MCF 10A (cell line): ENCODE data around the gene TM7SF2. TPM values are rescaled to one million over a fixed set of nuclear protein-coding genes. Genes with fewer than 3 reads are reported as not detected.
"Not testable (repeated sequence)": the region's sequence is repeated elsewhere in the genome, so short reads cannot be mapped to it uniquely, and the experiment has no call there.

ENCODE experiments used
- BruUV-seq: library from RNA; stranded (reverse); fragments of 400-500 nt; replicated peaks from 2 replicates; lab custom pipeline; 2021; lab: Mats Ljungman, UMichigan
- CTCF ChIA-PET: fragments of 300-600 bp; sonication (Branson Sonifier 250); formaldehyde crosslinking; extraction: SDS; loops from one replicate; lab custom pipeline; 2021; ENCODE audit warnings: antibody characterized with exemption, inconsistent platforms; lab: Yijun Ruan, JAX
- POLR2A ChIA-PET: fragments of 300-600, 350-650 bp; sonication (Branson Sonifier 250); formaldehyde crosslinking; extraction: SDS; loops from one replicate; lab custom pipeline; 2020; ENCODE audit warnings: antibody characterized with exemption, inconsistent platforms; lab: Yijun Ruan, JAX
- DNase-seq: peaks from one replicate; pipeline ENCODE4 v3.0.0-alpha.2; 2018; ENCODE audit not compliant: unreplicated experiment
- H3K27ac Mint-ChIP-seq: one replicate; pipeline ENCODE4 v1.8.0; 2022; ENCODE audit warnings: mild to moderate bottlenecking, low read depth, mixed read lengths; ENCODE audit not compliant: unreplicated experiment
- H3K27me3 Mint-ChIP-seq: one replicate; pipeline ENCODE4 v1.8.0; 2022; ENCODE audit warnings: mixed read lengths; ENCODE audit not compliant: insufficient read depth, unreplicated experiment
- H3K36me3 Mint-ChIP-seq: one replicate; pipeline ENCODE4 v1.8.0; 2022; ENCODE audit warnings: mild to moderate bottlenecking, moderate library complexity, mixed read lengths; ENCODE audit not compliant: insufficient read depth, unreplicated experiment
- H3K4me1 Mint-ChIP-seq: one replicate; pipeline ENCODE4 v1.8.0; 2022; ENCODE audit warnings: mixed read lengths; ENCODE audit not compliant: insufficient read depth, unreplicated experiment
- H3K4me3 Mint-ChIP-seq: one replicate; pipeline ENCODE4 v1.8.0; 2022; ENCODE audit warnings: mild to moderate bottlenecking, moderate library complexity, mixed read lengths; ENCODE audit not compliant: unreplicated experiment
- H3K9me3 Mint-ChIP-seq: one replicate; pipeline ENCODE4 v1.8.0; 2022; ENCODE audit warnings: mixed read lengths; ENCODE audit not compliant: unreplicated experiment
- intact Hi-C: fragments of 100-400 bp; cut with micrococcal nuclease; formaldehyde crosslinking; loops from 2 replicates; pipeline ENCODE4 v1.14.1; 2022
- total RNA-seq: library from RNA; stranded (reverse); gene quantifications from 2 replicates; pipeline ENCODE4 v1.2.3, GENCODE V29; 2022
- TF ChIP-seq, protein P1 (sequence below): fragments of 200-600 bp; IDR thresholded peaks from one replicate; pipeline ENCODE4 v1.8.0; 2022; ENCODE audit warnings: antibody characterized with exemption, mild to moderate bottlenecking; ENCODE audit not compliant: unreplicated experiment

Gene TM7SF2
- total RNA-seq, 1 experiment from 2014 or later = 14.0 TPM

DNA sequence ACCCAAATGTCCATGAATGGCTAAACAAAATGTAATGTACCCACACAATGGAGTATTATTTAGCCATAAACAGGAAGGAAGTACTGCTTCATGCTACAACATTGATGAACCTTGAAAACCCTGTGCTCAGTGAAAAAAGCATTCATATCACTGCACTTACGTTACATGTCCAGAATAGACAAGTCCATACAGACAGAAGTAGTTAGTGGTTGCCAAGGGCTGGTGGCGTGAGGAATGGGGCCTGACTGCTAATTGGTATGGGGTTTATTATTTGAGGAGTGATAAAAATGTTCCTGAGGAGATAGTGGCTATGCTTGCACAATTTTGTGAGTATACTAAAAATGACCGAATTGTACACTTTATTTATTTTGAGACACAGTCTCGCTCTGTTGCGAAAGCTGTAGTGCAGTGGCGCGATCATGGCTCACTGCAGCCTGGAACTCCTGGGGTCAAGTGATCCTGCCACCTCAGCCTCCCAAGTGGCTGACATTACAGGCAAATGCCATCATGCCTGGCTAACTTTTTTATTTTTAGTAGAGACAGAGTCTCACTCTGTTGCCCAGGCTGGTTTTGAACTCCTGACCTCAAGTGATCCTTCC is 30.3 kb downstream of the TM7SF2 start:
- Mint-ChIP-seq H3K9me3 (no peaks in the 10 kb centered on the region), H3K4me3 (no peak overlapping the region), H3K4me1 (peaks cover 6% of the 10 kb centered on the region), H3K36me3 (no peaks in the 10 kb centered on the region), H3K27ac (no peak overlapping the region), H3K27me3 (no peaks in the 10 kb centered on the region)
- POLR2A ChIA-PET = no interaction called here
- CTCF ChIA-PET = no interaction called here
- no peak for DNase-seq
- intact Hi-C loops = no loop called here
- TF ChIP-seq, protein P1, sequence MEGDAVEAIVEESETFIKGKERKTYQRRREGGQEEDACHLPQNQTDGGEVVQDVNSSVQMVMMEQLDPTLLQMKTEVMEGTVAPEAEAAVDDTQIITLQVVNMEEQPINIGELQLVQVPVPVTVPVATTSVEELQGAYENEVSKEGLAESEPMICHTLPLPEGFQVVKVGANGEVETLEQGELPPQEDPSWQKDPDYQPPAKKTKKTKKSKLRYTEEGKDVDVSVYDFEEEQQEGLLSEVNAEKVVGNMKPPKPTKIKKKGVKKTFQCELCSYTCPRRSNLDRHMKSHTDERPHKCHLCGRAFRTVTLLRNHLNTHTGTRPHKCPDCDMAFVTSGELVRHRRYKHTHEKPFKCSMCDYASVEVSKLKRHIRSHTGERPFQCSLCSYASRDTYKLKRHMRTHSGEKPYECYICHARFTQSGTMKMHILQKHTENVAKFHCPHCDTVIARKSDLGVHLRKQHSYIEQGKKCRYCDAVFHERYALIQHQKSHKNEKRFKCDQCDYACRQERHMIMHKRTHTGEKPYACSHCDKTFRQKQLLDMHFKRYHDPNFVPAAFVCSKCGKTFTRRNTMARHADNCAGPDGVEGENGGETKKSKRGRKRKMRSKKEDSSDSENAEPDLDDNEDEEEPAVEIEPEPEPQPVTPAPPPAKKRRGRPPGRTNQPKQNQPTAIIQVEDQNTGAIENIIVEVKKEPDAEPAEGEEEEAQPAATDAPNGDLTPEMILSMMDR = no peak
- no TSS peak for BruUV-seq

DNA sequence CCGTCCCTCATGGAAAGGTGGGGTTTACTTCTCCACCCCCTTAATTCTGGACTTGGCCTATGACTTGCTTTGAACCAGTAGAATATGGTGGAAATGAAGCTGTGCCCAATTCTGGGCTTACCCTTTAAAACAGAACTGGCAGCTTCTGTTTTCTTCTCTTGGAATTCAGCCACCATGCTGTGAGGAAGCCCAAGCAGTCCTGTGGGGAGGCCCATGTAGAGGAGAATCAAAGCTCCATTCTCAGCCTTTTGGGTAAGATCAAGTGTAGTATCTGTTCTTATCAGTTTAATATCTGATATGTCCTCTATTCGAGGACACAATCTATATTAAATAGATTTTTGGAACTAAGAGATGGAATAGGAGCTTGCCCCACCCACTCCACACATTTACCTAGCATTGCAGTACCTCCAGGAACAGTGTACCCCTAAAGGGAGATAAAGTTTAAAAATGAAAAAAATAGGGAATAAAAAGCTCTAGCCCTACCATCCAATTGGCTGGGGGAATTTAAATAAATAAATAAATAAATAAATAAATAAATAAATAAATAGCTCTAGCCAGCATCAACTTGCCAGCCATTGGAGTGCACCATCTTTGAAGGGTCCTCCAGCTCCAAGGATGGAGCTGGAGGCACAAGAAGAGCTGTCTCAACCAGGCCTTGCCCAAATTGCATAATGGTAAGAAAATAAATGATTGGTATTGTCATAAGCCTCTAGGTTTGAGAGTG is 35.8 kb downstream of the TM7SF2 start:
- H3K4me3 Mint-ChIP-seq = no peak overlapping the region
- BruUV-seq = no TSS peak
- TF ChIP-seq, protein P1 = no peak
- H3K36me3 Mint-ChIP-seq = no peaks in the 10 kb centered on the region
- no peaks in the 10 kb centered on the region for H3K9me3 Mint-ChIP-seq
- H3K4me1 Mint-ChIP-seq = peaks cover 22% of the 10 kb centered on the region
- ChIA-PET POLR2A (interaction anchor here (1.1 to 7.0 kb wide), 2 partner anchors 12 to 107 kb away, joined by 3 to 56 read pairs; partner anchors contain the start of genes SAC3D1 and SYVN1), CTCF (interaction anchor here (0.6 kb wide), 1 partner anchor 32 kb away, joined by 3 read pairs; no protein-coding TSS in a partner anchor)
- intact Hi-C loops = no loop called here
- H3K27ac Mint-ChIP-seq = no peak overlapping the region
- no peaks in the 10 kb centered on the region for H3K27me3 Mint-ChIP-seq
- no peak for DNase-seq

DNA sequence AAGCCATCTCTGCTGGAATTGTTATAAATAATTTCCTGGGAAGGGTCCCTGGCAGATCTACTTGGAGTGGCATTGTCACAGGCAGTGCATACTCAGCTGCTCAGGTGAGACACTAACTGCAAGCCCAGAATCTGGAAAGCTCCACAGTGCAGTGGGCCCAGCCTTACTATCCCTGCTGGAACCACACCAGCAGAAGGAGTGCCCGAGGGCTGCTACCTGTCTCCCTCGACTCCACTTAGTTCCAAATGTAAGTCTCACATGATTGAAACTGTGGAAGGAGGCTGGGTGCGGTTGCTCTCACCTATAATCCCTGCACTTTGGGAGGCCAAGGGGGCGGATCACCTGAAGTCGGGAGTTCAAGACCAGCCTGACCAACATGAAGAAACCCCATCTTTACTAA is 37.0 kb downstream of the TM7SF2 start:
- Mint-ChIP-seq H3K27ac (no peak overlapping the region), H3K36me3 (no peaks in the 10 kb centered on the region), H3K9me3 (no peaks in the 10 kb centered on the region), H3K27me3 (no peaks in the 10 kb centered on the region), H3K4me1 (peaks cover 22% of the 10 kb centered on the region), H3K4me3 (no peak overlapping the region)
- TF ChIP-seq, protein P1 = no peak
- intact Hi-C loops = no loop called here
- BruUV-seq = no TSS peak
- no peak for DNase-seq
- ChIA-PET CTCF (interaction anchor here (0.6 to 1.6 kb wide), 2 partner anchors 13 to 601 kb away, joined by 3 to 4 read pairs; no protein-coding TSS in a partner anchor), POLR2A (interaction anchor here (1.1 to 7.0 kb wide), 2 partner anchors 13 to 33 kb away, joined by 3 to 56 read pairs; partner anchors contain the start of genes CAPN1 and SYVN1)

DNA sequence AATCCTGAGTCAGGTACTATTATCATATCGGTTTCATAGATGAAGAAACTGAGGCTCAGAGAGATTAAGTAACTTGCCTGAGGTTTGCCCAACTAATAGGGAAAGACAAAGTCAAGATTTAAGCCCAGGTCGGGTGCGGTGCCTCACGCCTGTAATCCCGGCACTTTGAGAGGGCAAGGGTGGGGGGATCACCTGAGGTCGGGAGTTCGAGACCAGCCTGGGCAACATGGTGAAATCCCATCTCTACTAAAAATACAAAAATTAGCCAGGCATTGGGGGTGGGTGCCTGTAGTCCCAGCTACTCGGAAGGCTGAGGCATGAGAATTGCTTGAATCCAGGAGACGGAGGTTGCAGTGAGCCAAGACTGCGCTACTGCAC is 38.4 kb downstream of the TM7SF2 start:
- H3K9me3 Mint-ChIP-seq, intact Hi-C loops, BruUV-seq, H3K27me3 Mint-ChIP-seq, H3K36me3 Mint-ChIP-seq, DNase-seq: not testable (repeated sequence)
- ChIA-PET CTCF (interaction anchor here (0.5 kb wide), 1 partner anchor 29 kb away, joined by 3 read pairs; no protein-coding TSS in a partner anchor), POLR2A (interaction anchor here (7.0 kb wide), 1 partner anchor 15 kb away, joined by 56 read pairs; the partner anchor contains the start of gene SYVN1)
- H3K4me3 Mint-ChIP-seq = peak overlapping the region; percentile 45
- H3K27ac Mint-ChIP-seq = peak overlapping the region; percentile 78
- peaks cover 22% of the 10 kb centered on the region for H3K4me1 Mint-ChIP-seq
